Brain microvascular endothelial cell (primary cell): ENCODE results near the gene BRD3OS.

Experiments used
- DNase-seq: peaks from one replicate; pipeline ENCODE4 v3.0.0-alpha.2; 2020
- H3K27ac ChIP-seq: fragments of 250-450 bp; sonication (Bioruptor Pico); 2 replicates; pipeline ENCODE4 v1.5.1; 2020; ENCODE audit warnings: mild to moderate bottlenecking, moderate library complexity
- H3K27me3 ChIP-seq: fragments of 250-450 bp; sonication (Bioruptor Pico); replicated peaks from 2 replicates; pipeline ENCODE4 v1.5.1; 2020; ENCODE audit warnings: mild to moderate bottlenecking
- H3K36me3 ChIP-seq: fragments of 250-450 bp; sonication (Bioruptor Pico); replicated peaks from 2 replicates; pipeline ENCODE4 v1.5.1; 2020; ENCODE audit warnings: mild to moderate bottlenecking
- H3K4me3 ChIP-seq: 2 replicates; pipeline ENCODE4 v1.5.1; 2011; ENCODE audit warnings: low read depth, mild to moderate bottlenecking, control low read depth, low read length, moderate library complexity
- in situ Hi-C: cut with HindIII; loops from 2 replicates; pipeline ENCODE4 v1.10.0; 2017; ENCODE audit warnings: low sequenced_read_pairs, low pct_ligation_motif_present
- TF ChIP-seq, protein P1 (sequence below): IDR thresholded peaks from 2 replicates; pipeline ENCODE4 v1.5.1; 2011; ENCODE audit warnings: low read depth, mild to moderate bottlenecking, moderate library complexity, low read length, control low read depth, inconsistent platforms; ENCODE audit errors: missing control alignments

The BRD3OS gene

DNA sequence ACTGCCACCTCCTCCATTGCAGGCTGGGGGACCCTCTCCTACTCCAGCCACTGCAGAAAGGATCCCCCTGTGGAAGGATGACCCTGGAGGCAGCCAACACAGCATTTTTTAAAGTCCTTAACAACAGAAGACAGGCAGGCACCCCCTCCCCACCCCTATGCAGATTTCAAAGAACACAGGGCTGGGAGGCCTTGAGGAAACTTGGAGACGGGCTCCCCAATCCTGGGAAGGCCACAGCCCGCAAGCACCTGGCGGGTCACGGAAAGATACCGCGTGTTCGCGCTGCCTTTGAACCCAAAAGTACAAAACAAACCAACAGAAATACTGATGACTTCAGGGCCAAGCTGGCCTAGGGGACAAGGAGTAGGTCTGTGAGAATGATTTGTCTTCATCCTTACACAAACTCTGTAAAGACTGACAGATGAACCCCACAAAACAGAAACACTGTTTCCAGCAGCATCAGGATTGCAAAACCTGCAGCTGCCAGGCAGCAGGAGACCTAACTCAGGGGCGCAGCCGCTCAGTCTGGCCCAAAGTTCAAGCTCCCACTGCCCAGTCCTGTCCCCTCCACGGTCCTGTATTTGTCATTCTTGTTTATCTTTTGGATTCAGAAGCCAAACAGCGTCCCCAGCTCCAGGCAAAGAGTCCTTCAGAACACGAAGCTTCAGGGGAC lies 46.9 kb upstream of the BRD3OS start:
- no peak overlapping the region for H3K27ac ChIP-seq
- H3K27me3 ChIP-seq: no peaks in the 10 kb centered on the region
- H3K36me3 ChIP-seq: no peaks in the 10 kb centered on the region
- DNase-seq: no peak
- in situ Hi-C loops: no loop called here
- TF ChIP-seq, protein P1, sequence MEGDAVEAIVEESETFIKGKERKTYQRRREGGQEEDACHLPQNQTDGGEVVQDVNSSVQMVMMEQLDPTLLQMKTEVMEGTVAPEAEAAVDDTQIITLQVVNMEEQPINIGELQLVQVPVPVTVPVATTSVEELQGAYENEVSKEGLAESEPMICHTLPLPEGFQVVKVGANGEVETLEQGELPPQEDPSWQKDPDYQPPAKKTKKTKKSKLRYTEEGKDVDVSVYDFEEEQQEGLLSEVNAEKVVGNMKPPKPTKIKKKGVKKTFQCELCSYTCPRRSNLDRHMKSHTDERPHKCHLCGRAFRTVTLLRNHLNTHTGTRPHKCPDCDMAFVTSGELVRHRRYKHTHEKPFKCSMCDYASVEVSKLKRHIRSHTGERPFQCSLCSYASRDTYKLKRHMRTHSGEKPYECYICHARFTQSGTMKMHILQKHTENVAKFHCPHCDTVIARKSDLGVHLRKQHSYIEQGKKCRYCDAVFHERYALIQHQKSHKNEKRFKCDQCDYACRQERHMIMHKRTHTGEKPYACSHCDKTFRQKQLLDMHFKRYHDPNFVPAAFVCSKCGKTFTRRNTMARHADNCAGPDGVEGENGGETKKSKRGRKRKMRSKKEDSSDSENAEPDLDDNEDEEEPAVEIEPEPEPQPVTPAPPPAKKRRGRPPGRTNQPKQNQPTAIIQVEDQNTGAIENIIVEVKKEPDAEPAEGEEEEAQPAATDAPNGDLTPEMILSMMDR: no peak
- H3K4me3 ChIP-seq: no peak overlapping the region

DNA sequence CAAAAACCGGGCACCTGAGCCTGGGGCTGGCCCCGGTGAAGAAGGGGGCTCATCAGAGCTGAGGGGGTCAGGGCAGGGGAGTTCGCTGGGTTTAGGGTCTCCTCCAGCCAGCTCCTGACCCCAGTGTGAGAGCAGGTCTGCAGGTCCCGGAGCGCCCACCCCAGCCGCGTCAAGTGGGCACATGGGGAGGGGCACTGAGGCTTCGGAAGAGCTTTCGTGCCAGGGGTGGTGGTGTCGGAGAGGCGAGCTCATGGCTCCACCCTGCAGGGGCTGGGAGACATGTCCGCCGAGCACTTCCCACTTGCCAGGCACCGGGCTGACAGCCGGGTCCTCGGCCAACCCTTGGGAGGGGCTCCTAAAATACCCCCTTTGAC lies 46.4 kb upstream of the BRD3OS start:
- in situ Hi-C loops: no loop called here
- no peak for DNase-seq
- no peak overlapping the region for H3K27ac ChIP-seq
- peak overlapping the region; percentile 17 for H3K4me3 ChIP-seq
- no peaks in the 10 kb centered on the region for H3K27me3 ChIP-seq
- H3K36me3 ChIP-seq: no peaks in the 10 kb centered on the region
- TF ChIP-seq, protein P1: no peak

DNA sequence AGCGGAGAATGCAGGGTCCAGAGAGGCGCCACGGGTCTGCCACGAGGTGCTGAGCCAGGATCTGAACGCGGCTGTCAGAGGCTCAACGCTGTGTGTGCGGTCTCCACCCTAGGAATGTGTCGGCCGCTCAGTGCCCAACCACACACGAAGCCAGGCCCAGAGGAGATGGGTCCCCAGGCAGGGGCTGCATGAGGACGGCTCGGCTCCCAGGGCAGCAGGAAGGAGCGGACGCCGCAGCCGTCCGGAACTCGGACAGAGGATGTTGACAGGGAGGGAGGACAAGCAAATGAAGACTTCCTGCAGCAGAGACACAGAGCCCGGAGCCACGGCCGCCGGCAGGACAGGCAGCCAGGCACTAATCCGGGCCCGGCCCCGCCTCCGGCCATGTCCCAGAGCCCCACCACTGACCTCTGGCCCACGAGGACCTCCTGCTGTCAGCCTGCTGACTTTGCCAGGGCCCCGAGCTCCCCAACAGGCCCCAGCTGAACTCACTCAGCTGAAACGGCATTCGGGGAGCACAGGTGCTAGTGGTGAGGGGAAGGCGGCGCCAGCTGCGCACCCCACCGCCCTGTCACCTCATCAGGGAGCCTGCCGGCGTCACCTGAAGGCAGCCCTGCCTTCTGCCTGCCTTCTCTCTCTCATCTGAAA lies 45.9 kb upstream of the BRD3OS start:
- H3K27me3 ChIP-seq: no peaks in the 10 kb centered on the region
- DNase-seq: no peak
- TF ChIP-seq, protein P1: no peak
- no peak overlapping the region for H3K27ac ChIP-seq
- in situ Hi-C loops: no loop called here
- peak overlapping the region; percentile 17 for H3K4me3 ChIP-seq
- no peaks in the 10 kb centered on the region for H3K36me3 ChIP-seq

DNA sequence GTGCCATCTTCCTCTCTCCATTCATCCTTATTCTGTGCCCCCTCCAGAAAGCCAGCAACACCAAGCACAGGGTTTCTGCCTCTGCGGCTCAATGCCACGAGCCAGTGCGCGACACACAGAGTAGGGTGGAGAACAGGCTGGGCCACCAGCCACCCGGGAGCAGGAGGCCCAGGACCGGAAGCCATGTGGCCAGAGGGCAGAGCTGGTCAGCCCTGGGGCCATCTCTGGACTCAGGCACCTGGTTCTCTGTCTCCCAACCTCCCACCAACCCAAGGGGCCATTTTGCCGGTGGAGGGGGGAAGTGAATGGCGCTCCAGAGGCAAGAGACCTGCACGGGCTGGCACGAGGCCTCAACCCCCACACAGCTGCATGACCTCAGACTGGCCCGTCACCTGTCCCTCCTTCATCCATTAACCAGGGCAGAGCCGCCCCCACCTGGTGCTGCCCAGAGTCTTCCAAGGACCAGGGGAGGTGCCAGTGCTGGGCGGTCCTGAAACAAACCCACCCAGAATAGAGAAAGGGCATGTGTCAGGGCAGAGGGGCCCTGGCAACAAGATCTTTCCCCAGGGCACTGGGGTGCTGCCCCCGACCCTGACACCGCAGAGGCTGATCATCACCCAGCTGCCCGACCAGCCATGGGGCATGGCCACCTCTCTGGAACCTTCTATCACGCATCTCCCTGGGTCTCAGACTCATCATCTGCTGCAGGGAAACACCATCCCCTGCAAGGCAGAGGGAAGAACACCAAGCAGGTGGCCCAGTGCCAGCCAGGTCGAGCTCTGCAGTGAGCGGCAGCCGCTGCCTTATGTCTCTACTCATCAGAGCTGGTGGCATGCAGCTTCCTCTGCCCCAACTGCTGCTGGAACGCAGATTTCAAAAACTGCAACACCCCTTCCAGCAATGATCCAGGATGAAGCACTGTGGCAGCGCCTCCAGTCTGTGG lies 45.1 kb upstream of the BRD3OS start:
- Histone ChIP-seq H3K4me3 (no peak overlapping the region), H3K27me3 (no peaks in the 10 kb centered on the region), H3K27ac (no peak overlapping the region), H3K36me3 (no peaks in the 10 kb centered on the region)
- DNase-seq: no peak
- in situ Hi-C loops: no loop called here
- TF ChIP-seq, protein P1: no peak

DNA sequence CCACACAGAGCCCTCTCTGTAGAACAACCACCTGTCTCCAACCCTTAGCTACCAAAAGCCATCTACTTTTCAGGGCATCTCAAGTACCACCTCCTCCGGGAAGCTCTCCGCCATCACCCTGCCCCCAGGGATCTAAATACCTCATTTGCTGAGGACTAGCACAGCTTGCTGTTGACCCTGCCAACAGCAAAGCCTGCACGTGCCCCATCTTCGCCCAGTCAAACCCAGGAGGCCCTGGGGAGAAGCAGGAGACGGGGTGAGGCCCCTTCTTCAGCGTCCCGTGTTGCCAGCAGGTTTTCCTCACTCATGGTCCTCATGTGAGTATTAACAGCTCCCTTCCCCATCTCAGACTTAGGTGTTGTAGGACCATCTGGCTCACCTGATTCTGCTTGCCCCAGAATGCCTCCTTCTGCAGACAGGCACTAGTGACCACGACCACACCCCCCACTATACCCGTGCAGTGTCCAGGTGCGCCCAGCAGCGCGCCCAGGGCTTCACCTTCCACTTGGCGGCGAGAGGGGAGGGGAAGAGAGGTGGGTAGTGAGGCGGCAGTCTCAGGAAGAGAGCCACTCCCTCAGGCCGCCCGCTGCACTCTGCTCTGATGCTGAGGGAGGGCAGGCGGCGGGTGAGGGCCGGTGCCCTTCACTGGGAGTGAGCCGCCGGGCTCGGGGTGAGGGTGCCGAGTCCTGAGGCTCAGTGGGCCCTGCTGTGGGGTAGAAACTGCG lies 44.3 kb upstream of the BRD3OS start:
- in situ Hi-C loops: no loop called here
- H3K27ac ChIP-seq: no peak overlapping the region
- DNase-seq: no peak
- no peaks in the 10 kb centered on the region for H3K27me3 ChIP-seq
- no peaks in the 10 kb centered on the region for H3K36me3 ChIP-seq
- H3K4me3 ChIP-seq: no peak overlapping the region
- TF ChIP-seq, protein P1: no peak
